HG03108 (cell line): ENCODE results near the gene SMOC2.
"Not testable (repeated sequence)": the region's sequence is repeated elsewhere in the genome, so short reads cannot be mapped to it uniquely, and the experiment has no call there.

Source experiments
- ATAC-seq: cut with Tn5 transposase; IDR thresholded peaks from one replicate; pipeline ENCODE4 v1.9.1; 2021; ENCODE audit warnings: moderate library complexity; ENCODE audit not compliant: unreplicated experiment

The SMOC2 gene

GRCh38 chr6:168674595-168674994 is 233.6 kb downstream of the SMOC2 start:
- no peak for ATAC-seq

- no peak for ATAC-seq
Observed at GRCh38 chr6:168675375-168675774, 234.4 kb downstream of the SMOC2 start.

GRCh38 chr6:168675933-168676551 is 235.1 kb downstream of the SMOC2 start:
- ATAC-seq = no peak

- no peak for ATAC-seq
Observed at GRCh38 chr6:168676552-168677322, 235.8 kb downstream of the SMOC2 start.

- not testable (repeated sequence) for ATAC-seq
Observed at GRCh38 chr6:168677323-168677781, 236.4 kb downstream of the SMOC2 start.

- no peak for ATAC-seq
Observed at GRCh38 chr6:168678077-168678476, 237.1 kb downstream of the SMOC2 start.

GRCh38 chr6:168678588-168678987 is 237.6 kb downstream of the SMOC2 start:
- ATAC-seq = no peak

GRCh38 chr6:168681748-168682147 is 240.8 kb downstream of the SMOC2 start:
- ATAC-seq = no peak

GRCh38 chr6:168683621-168684020 is 242.6 kb downstream of the SMOC2 start:
- ATAC-seq = no peak

- no peak for ATAC-seq
Observed at GRCh38 chr6:168684471-168684870, 243.5 kb downstream of the SMOC2 start.

- no peak for ATAC-seq
Observed at GRCh38 chr6:168684906-168685305, 243.9 kb downstream of the SMOC2 start.

- ATAC-seq = no peak
Observed at GRCh38 chr6:168686029-168686738, 245.2 kb downstream of the SMOC2 start.

GRCh38 chr6:168686831-168687730 is 246.1 kb downstream of the SMOC2 start:
- ATAC-seq = no peak

GRCh38 chr6:168690271-168690670 is 249.3 kb downstream of the SMOC2 start:
- no peak for ATAC-seq

GRCh38 chr6:168691774-168692173 is 250.8 kb downstream of the SMOC2 start:
- ATAC-seq = no peak

- ATAC-seq = no peak
Observed at GRCh38 chr6:168692193-168692914, 251.4 kb downstream of the SMOC2 start.

- not testable (repeated sequence) for ATAC-seq
Observed at GRCh38 chr6:168692915-168693257, 251.9 kb downstream of the SMOC2 start.

GRCh38 chr6:168694797-168695196 is 253.8 kb downstream of the SMOC2 start:
- not testable (repeated sequence) for ATAC-seq

- ATAC-seq = no peak
Observed at GRCh38 chr6:168695701-168696100, 254.7 kb downstream of the SMOC2 start.

- ATAC-seq = no peak
Observed at GRCh38 chr6:168698923-168699322, 257.9 kb downstream of the SMOC2 start.
